ENCODE results near the gene ANO1.

The ANO1 gene

DNA sequence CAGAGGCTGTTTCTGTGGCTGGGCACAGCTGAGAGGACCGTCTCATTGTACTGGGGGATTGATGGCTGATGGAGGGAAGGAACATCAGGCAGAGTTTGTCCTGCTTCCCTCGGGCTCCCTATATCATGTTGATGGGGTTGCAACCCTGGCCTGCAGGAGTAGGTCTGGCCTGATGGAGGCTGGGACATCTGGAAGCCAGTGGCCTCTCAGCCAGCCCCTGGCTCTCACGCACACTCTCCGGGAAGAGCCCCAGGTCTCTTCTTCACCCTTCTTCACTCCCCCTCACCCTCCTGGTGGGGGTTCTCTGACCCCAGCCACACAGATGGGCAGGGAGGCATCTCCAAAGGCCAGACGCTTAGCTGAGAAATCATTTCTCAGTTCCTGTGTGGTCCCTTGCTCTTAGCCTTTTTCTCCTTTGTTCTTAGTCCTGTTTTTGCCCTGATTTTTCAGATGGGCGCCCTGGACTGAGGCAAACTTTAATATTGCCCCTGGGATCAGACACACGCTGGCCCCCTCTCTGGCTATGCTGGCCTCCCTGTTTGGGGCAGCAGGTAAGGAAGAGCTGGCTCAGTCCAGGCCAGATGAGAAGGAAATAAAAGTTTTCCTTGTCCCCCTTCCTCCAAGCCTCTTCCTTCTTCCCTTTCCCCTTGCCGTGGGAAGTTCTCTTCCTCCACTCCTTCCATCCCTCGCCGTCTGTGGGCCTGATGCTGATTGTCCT lies 13.9 kb upstream of the ANO1 start:
- H3K4me3 ChIP-seq (ENCODE audit: low read depth, low read length): no peak overlapping the region
- TF ChIP-seq, protein P1, sequence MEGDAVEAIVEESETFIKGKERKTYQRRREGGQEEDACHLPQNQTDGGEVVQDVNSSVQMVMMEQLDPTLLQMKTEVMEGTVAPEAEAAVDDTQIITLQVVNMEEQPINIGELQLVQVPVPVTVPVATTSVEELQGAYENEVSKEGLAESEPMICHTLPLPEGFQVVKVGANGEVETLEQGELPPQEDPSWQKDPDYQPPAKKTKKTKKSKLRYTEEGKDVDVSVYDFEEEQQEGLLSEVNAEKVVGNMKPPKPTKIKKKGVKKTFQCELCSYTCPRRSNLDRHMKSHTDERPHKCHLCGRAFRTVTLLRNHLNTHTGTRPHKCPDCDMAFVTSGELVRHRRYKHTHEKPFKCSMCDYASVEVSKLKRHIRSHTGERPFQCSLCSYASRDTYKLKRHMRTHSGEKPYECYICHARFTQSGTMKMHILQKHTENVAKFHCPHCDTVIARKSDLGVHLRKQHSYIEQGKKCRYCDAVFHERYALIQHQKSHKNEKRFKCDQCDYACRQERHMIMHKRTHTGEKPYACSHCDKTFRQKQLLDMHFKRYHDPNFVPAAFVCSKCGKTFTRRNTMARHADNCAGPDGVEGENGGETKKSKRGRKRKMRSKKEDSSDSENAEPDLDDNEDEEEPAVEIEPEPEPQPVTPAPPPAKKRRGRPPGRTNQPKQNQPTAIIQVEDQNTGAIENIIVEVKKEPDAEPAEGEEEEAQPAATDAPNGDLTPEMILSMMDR (IDR thresholded peaks at IDR 0.05; ENCODE audit: borderline replicate concordance, insufficient read depth, low read depth, low read length): no peak

DNA sequence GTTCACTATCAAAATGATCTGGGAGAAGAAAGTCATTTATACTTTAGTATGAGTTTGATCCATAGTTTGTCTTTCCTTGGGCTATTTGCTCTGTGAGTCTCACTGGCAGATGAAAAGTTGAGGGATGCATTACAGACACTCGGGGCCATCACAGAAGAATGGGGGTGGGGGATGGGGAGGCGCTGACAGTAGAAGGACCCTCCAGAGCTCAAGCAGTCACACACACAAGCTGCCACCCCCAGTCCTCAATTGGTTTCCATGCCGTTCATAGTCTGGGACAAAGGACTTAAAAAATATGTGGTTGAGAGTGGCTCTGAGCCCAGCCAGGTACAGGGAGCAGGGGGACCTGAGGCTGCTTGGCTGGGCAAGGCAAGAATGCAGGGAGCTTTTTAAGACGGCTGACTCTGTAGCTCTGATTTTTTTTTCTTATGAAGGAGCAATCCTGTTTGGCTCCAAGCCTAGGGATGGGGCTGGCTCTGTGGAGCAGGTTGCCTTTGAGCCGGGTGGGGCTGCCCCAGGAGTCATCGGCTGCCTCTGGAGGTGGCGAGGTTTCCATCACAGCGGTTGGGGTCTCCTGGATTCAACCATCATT lies 13.3 kb upstream of the ANO1 start:
- TF ChIP-seq, protein P1 (IDR thresholded peaks at IDR 0.05; ENCODE audit: borderline replicate concordance, insufficient read depth, low read depth, low read length): no peak
- H3K4me3 ChIP-seq (ENCODE audit: low read depth, low read length): no peak overlapping the region

DNA sequence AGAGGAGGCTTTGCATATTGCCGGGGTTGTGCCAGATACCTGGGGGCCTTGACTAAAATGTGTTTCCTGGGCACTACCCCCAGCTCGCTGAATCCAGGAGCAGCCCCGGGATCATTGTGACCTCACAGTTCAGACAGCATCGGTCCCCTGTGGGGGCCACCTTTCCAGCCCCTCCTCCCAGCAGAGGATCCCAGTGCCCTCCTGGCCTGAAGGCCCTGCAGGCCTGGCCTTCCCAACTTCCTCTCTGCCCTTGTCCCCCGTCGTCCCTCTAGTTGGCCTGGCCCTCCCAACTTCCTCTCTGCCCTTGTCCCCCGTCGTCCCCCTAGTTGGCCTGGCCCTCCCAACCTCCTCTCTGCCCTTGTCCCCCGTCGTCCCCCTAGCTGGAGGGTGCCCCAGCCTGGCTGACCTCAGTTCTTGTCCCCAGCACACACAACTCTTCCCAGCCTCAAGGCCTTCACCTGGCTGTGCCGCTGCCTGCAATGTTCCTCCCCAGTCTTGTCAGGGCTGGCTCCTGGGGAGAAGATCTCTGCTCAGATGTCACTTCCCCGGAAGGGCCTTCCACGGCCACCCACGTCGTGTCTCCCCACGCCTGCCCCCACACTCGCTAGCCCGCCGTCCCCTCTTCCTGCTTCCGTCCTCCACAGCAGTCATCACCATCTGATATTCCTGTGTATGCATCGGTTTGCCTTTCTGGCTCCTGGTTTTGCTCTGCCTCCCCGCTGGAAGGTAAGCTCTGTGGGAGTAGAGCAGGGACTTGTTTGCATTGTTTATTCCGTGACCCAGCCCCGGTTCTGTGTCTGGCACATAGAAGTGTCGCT lies 12.6 kb upstream of the ANO1 start:
- TF ChIP-seq, protein P1 (IDR thresholded peaks at IDR 0.05; ENCODE audit: borderline replicate concordance, insufficient read depth, low read depth, low read length): no peak
- no peak overlapping the region for H3K4me3 ChIP-seq (ENCODE audit: low read depth, low read length)

DNA sequence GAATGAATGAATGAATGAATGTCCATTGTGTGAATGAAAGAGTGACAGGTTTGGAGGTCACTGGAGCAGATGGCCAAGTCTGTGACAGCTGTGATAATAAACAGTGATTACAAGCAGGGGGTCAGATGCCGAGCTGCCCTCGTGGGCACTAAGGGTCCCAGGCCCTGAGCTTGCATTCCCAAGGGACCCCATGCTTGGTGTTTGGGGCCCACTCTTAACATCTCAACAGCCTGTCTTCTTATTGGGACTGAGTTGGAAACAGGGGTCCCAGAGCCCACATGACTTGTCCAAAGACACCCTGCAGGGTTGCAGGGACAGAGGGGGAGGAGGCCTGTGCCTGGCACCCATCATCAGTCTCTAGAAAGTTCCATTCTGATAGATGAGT lies 12.0 kb upstream of the ANO1 start:
- TF ChIP-seq, protein P1 (IDR thresholded peaks at IDR 0.05; ENCODE audit: borderline replicate concordance, insufficient read depth, low read depth, low read length): no peak
- no peak overlapping the region for H3K4me3 ChIP-seq (ENCODE audit: low read depth, low read length)

DNA sequence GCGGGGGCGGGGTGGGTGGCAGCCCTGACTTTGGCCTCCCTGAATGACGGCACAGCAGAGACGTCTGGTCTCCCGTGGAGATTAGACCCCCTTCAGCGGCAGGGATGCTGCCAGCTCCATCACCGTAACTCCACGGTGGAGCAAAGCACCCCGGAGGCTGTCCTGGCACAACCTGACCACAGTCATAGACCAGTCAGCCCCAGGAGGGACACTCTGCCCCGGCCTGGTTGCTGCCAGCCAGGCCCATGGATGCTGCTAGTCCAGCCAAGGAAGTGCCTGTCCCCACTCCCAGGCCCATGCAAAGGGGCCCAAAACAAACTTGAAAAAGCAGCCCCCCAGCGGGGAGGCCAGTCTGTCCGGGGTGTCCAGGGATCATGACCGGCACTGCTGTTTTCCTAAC lies 11.5 kb upstream of the ANO1 start:
- H3K4me3 ChIP-seq (ENCODE audit: low read depth, low read length): no peak overlapping the region
- TF ChIP-seq, protein P1 (IDR thresholded peaks at IDR 0.05; ENCODE audit: borderline replicate concordance, insufficient read depth, low read depth, low read length): no peak

DNA sequence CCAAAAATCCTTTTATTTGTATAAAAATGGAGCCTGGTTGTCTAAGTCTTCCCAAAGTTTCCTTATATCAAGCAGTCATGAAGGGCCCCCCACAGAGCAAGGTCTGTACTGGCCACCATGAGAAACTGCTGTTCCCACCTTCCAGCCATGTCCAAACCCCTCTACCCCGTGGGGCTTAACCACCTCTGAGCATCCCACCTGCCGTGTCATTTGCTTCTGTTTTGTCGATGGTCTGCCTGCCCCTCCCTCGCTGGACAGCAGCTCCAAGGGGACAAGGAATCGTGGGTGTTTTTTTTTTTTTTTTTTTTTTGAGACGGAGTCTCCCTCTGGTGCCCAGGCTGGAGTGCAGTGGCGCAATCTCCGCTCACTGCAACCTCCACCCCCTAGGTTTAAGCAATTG lies 11.1 kb upstream of the ANO1 start:
- H3K4me3 ChIP-seq (ENCODE audit: low read depth, low read length): no peak overlapping the region

More for the DNA sequence above, 11.1 kb upstream of the ANO1 start:
- TF ChIP-seq, protein P1 (IDR thresholded peaks at IDR 0.05; ENCODE audit: borderline replicate concordance, insufficient read depth, low read depth, low read length): no peak

Measured in GM12875 (cell line).